AG09319 (cell line): ENCODE data around the gene NKIRAS1.

ENCODE experiments used
- DNase-seq: peaks from one replicate; pipeline ENCODE4 v3.0.0-alpha.2; 2010; ENCODE audit warnings: low read depth; ENCODE audit errors: extremely low read depth
- TF ChIP-seq, protein P1 (sequence below): IDR thresholded peaks from 2 replicates; pipeline ENCODE4 v1.5.1; 2011; ENCODE audit warnings: low read depth, mild to moderate bottlenecking, inconsistent platforms, low read length, moderate library complexity

NKIRAS1 gene

GRCh38 chr3:23956701-23957100, 39.9 kb upstream of the NKIRAS1 start:
- TF ChIP-seq, protein P1, sequence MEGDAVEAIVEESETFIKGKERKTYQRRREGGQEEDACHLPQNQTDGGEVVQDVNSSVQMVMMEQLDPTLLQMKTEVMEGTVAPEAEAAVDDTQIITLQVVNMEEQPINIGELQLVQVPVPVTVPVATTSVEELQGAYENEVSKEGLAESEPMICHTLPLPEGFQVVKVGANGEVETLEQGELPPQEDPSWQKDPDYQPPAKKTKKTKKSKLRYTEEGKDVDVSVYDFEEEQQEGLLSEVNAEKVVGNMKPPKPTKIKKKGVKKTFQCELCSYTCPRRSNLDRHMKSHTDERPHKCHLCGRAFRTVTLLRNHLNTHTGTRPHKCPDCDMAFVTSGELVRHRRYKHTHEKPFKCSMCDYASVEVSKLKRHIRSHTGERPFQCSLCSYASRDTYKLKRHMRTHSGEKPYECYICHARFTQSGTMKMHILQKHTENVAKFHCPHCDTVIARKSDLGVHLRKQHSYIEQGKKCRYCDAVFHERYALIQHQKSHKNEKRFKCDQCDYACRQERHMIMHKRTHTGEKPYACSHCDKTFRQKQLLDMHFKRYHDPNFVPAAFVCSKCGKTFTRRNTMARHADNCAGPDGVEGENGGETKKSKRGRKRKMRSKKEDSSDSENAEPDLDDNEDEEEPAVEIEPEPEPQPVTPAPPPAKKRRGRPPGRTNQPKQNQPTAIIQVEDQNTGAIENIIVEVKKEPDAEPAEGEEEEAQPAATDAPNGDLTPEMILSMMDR: no peak
- DNase-seq: no peak

DNA sequence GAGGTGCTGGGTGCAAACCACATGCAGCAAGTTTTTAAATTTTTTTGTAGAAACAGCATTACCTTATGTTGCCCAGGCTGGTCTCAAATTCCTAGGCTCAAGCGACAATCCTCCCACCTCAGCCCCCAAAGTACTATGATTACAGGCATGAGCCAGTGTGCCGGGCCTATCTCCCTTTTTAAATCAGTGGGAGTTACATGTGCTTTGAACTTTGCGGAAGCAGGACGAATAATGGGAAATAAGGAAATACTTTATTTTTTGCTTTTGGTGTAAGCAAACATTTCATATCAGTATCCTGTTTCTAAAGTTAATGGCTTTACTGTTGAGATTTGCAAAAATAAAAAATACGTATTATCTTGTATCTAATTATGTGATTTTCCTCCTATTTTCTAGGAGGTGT, 37.4 kb upstream of the NKIRAS1 start:
- no peak for DNase-seq
- TF ChIP-seq, protein P1: no peak

DNA sequence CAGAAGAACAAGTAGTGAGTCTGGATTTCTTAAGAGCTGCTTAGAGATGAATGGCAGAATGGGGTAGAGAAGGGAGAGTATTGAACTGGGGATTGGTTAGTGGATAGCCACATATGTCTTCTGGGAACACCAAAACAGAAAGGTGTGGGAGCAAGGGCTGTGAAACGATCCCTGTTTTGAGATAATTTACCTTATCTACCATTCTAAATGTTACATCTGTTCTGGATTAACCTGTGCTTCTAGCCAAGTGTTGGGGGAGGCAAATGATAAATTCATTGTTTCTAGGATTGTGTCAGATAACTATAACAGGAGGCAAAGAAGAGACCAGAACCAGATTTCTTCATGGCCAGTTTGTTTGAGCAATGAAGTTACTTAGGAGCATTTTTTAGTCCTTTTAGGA, 36.7 kb upstream of the NKIRAS1 start:
- no peak for DNase-seq
- TF ChIP-seq, protein P1: no peak

- TF ChIP-seq, protein P1: no peak
- no peak for DNase-seq
Measured at GRCh38 chr3:23952646-23953045, 35.9 kb upstream of the NKIRAS1 start.

- TF ChIP-seq, protein P1: no peak
- DNase-seq: no peak
Measured at GRCh38 chr3:23950293-23950692, 33.5 kb upstream of the NKIRAS1 start.

DNA sequence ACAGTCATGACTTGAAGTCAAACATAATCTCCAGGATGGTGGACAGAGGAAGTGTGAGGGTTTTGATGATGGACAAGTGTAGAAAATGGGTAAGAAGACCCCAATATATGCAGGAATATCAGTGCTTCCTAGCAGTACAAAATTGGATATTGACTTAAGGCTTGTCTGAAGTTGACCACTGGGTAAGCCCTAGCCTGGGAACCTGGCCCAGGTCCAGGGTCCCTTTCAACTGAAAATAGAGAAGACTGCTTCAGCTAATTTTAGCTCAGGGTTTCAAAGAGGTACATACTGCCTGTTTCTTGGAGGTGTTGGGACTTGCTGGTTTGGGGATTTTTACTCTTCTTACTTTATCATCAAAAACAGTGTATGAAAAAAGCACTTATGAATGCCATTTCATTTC, 33.0 kb upstream of the NKIRAS1 start:
- TF ChIP-seq, protein P1: no peak
- no peak for DNase-seq

DNA sequence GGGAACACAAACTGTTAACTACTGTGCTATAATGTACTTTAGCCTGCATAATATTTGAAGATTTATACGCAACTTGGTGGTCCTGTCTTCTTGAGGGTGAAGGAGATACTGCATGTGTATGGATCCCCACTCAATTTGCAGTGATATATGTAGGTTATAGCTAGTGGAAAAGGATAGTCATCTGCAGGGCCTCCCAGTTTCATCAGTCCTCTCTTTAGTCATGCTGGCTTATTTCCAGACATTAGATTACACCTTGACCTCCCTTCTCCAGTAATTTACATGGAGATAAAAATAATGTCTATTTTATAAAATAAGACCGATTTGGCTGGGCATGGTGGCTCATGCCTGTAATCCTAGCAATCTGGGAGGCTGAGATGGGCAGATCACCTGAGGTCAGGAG, 32.0 kb upstream of the NKIRAS1 start:
- DNase-seq: no peak
- TF ChIP-seq, protein P1: no peak
